ENCODE results near the gene LILRB3.
"Not testable (repeated sequence)": the region's sequence is repeated elsewhere in the genome, so short reads cannot be mapped to it uniquely, and the experiment has no call there.

- not testable (repeated sequence) for TF ChIP-seq CTCF, POLR2A, EP300 (IDR thresholded peaks at IDR 0.05)
Observed at GRCh38 chr19:54223937-54224281, 1.1 kb upstream of the LILRB3 start.

All from ovary (tissue), 3 donors.